Mesendoderm (in vitro differentiated cells): Measurements from ENCODE around the gene SEMA6C.

Source experiments
- DNase-seq: peaks from one replicate; pipeline ENCODE4 v3.0.0; 2013
- H2AK5ac ChIP-seq: 2 replicates; pipeline ENCODE4 v1.6.1; 2013; ENCODE audit warnings: low read length, inconsistent platforms
- H2BK120ac ChIP-seq: 2 replicates; pipeline ENCODE4 v1.6.1; 2013; ENCODE audit warnings: low read depth, mild to moderate bottlenecking, low read length, moderate library complexity, mixed read lengths
- H2BK15ac ChIP-seq: replicated peaks from 2 replicates; pipeline ENCODE4 v1.6.1; 2013; ENCODE audit warnings: low read depth, mild to moderate bottlenecking, moderate library complexity
- H2BK5ac ChIP-seq: 2 replicates; pipeline ENCODE4 v1.6.1; 2013; ENCODE audit warnings: low read length, inconsistent platforms
- H3K18ac ChIP-seq: 2 replicates; pipeline ENCODE4 v1.6.1; 2013; ENCODE audit warnings: mild to moderate bottlenecking, low read length, mixed read lengths
- H3K23ac ChIP-seq: one replicate; pipeline ENCODE4 v1.6.1; 2013; ENCODE audit warnings: low read length
- H3K27ac ChIP-seq: 2 replicates; pipeline ENCODE4 v1.5.1; 2013; ENCODE audit warnings: low read depth, mild to moderate bottlenecking, inconsistent platforms, low read length, moderate library complexity
- H3K27me3 ChIP-seq: 2 replicates; pipeline ENCODE4 v1.6.1; 2013; ENCODE audit warnings: low read length, control low read depth, mild to moderate bottlenecking, inconsistent platforms; ENCODE audit not compliant: insufficient read depth, poor library complexity
- H3K36me3 ChIP-seq: 2 replicates; pipeline ENCODE4 v1.6.1; 2013; ENCODE audit warnings: low read length, inconsistent platforms; ENCODE audit not compliant: control insufficient read depth, insufficient read depth
- H3K4ac ChIP-seq: one replicate; pipeline ENCODE4 v1.6.1; 2013; ENCODE audit warnings: low read depth, mild to moderate bottlenecking, low read length, moderate library complexity
- H3K4me1 ChIP-seq: 2 replicates; pipeline ENCODE4 v1.6.1; 2013; ENCODE audit warnings: low read depth, low read length, inconsistent platforms; ENCODE audit not compliant: control insufficient read depth
- H3K4me2 ChIP-seq: 2 replicates; pipeline ENCODE4 v1.6.1; 2013; ENCODE audit warnings: low read length
- H3K4me3 ChIP-seq: 2 replicates; pipeline ENCODE4 v1.5.1; 2013; ENCODE audit warnings: mild to moderate bottlenecking, low read length
- H3K56ac ChIP-seq: one replicate; pipeline ENCODE4 v1.6.1; 2013; ENCODE audit warnings: low read length
- H3K79me1 ChIP-seq: 2 replicates; pipeline ENCODE4 v1.6.1; 2013; ENCODE audit warnings: low read length, inconsistent platforms
- H3K79me2 ChIP-seq: 2 replicates; pipeline ENCODE4 v1.6.1; 2013; ENCODE audit warnings: mild to moderate bottlenecking, low read length; ENCODE audit not compliant: control insufficient read depth, insufficient read depth
- H3K9ac ChIP-seq: 2 replicates; pipeline ENCODE4 v1.6.1; 2013; ENCODE audit warnings: low read length, inconsistent platforms
- H4K5ac ChIP-seq: one replicate; pipeline ENCODE4 v1.6.1; 2013; ENCODE audit warnings: low read length
- H4K8ac ChIP-seq: one replicate; pipeline ENCODE4 v1.6.1; 2013; ENCODE audit warnings: low read depth, mild to moderate bottlenecking, control low read depth, low read length, moderate library complexity
- WGBS: extraction: QIAGEN DNeasy Blood & Tissue Kit; methylation state at CpG from one replicate; pipeline ENCODE4 v1.1.7; 2013; ENCODE audit warnings: low lambda C conversion rate, missing lambda C conversion rate; ENCODE audit not compliant: insufficient coverage; ENCODE audit errors: extremely low coverage; 5-methylcytosine and 5-hydroxymethylcytosine counted together

The SEMA6C gene

GRCh38 chr1:151165738-151166504 is 19.5 kb upstream of the SEMA6C start, which contains the start of the genes LYSMD1 and SCNM1:
LYSMD1 (minus strand) TSS chr1:151165902; CDS start chr1:151165258, 644 bp downstream.
SCNM1 (plus strand) TSS chr1:151166144; CDS start chr1:151166153, 9 bp downstream.
- H3K56ac ChIP-seq, result peak within 1 kb of the TSS; percentile 83
- no peaks in the 10 kb centered on the region for H3K36me3 ChIP-seq
- H2BK15ac ChIP-seq, result no peak within 1 kb of the TSS
- H3K27me3 ChIP-seq, result no peaks in the 10 kb centered on the region
- H3K27ac ChIP-seq, result peak within 1 kb of the TSS; percentile 39
- H3K4me3 ChIP-seq, result peak within 1 kb of the TSS; percentile 53
- peak; percentile 100 for DNase-seq
- no peak within 1 kb of the TSS for H4K5ac ChIP-seq
- H2BK5ac ChIP-seq, result no peak within 1 kb of the TSS
- peak within 1 kb of the TSS; percentile 94 for H3K4ac ChIP-seq
- peak within 1 kb of the TSS; percentile 44 for H4K8ac ChIP-seq
- no peaks in the 10 kb centered on the region for H3K79me1 ChIP-seq
- H3K4me2 ChIP-seq, result peak within 1 kb of the TSS; percentile 58
- H3K79me2 ChIP-seq, result no peaks in the 10 kb centered on the region
- H3K4me1 ChIP-seq, result no peaks in the 10 kb centered on the region
- no peak within 1 kb of the TSS for H2AK5ac ChIP-seq
- peak within 1 kb of the TSS; percentile 75 for H3K9ac ChIP-seq
- WGBS, result no CpG with 5 or more reads among the region's 38 CpGs
- no peak within 1 kb of the TSS for H2BK120ac ChIP-seq
- H3K23ac ChIP-seq, result no peak within 1 kb of the TSS
- H3K18ac ChIP-seq, result peak within 1 kb of the TSS; percentile 81

- peak overlapping the region; percentile 10 for H3K4ac ChIP-seq
- no peak overlapping the region for H2AK5ac ChIP-seq
- peak overlapping the region; percentile 72 for H3K9ac ChIP-seq
- peak overlapping the region; percentile 83 for H3K56ac ChIP-seq
- no peak overlapping the region for H2BK5ac ChIP-seq
- H3K79me2 ChIP-seq, result no peaks in the 10 kb centered on the region
- peak overlapping the region; percentile 39 for H3K27ac ChIP-seq
- H3K4me3 ChIP-seq, result peak overlapping the region; percentile 42
- no peak overlapping the region for H2BK120ac ChIP-seq
- H3K27me3 ChIP-seq, result no peaks in the 10 kb centered on the region
- no peak overlapping the region for H4K5ac ChIP-seq
- H4K8ac ChIP-seq, result peak overlapping the region; percentile 44
- no peaks in the 10 kb centered on the region for H3K36me3 ChIP-seq
- no peaks in the 10 kb centered on the region for H3K4me1 ChIP-seq
- peak; percentile 89 for DNase-seq
- peak overlapping the region; percentile 41 for H3K4me2 ChIP-seq
- WGBS, result no CpG with 5 or more reads among the region's 15 CpGs
- no peaks in the 10 kb centered on the region for H3K79me1 ChIP-seq
- peak overlapping the region; percentile 81 for H3K18ac ChIP-seq
- no peak overlapping the region for H2BK15ac ChIP-seq
- H3K23ac ChIP-seq, result no peak overlapping the region
Observed at GRCh38 chr1:151165281-151165737, 18.9 kb upstream of the SEMA6C start.

GRCh38 chr1:151164732-151165280 is 18.4 kb upstream of the SEMA6C start:
- WGBS, result no CpG with 5 or more reads among the region's 11 CpGs
- no peak for DNase-seq
- no peak overlapping the region for H2BK120ac ChIP-seq

GRCh38 chr1:151159373-151159772 is 12.9 kb upstream of the SEMA6C start:
- Histone ChIP-seq H2BK5ac (no peak overlapping the region), H3K4me1 (no peaks in the 10 kb centered on the region), H4K5ac (no peak overlapping the region), H3K27ac (no peak overlapping the region), H3K9ac (no peak overlapping the region), H3K18ac (no peak overlapping the region), H3K36me3 (no peaks in the 10 kb centered on the region), H3K4me2 (no peak overlapping the region), H3K4me3 (no peak overlapping the region), H3K27me3 (no peaks in the 10 kb centered on the region), H2AK5ac (no peak overlapping the region), H2BK15ac (no peak overlapping the region), H3K79me2 (no peaks in the 10 kb centered on the region), H2BK120ac (no peak overlapping the region), H3K56ac (no peak overlapping the region), H3K23ac (no peak overlapping the region), H3K79me1 (no peaks in the 10 kb centered on the region), H4K8ac (no peak overlapping the region), H3K4ac (no peak overlapping the region)
- no peak for DNase-seq

More at GRCh38 chr1:151164732-151165280, 18.4 kb upstream of the SEMA6C start:
- H4K5ac ChIP-seq, result no peak overlapping the region
- no peak overlapping the region for H2BK15ac ChIP-seq
- no peak overlapping the region for H3K4me3 ChIP-seq
- H3K9ac ChIP-seq, result peak overlapping the region; percentile 72
- no peaks in the 10 kb centered on the region for H3K36me3 ChIP-seq
- no peak overlapping the region for H2AK5ac ChIP-seq
- H3K79me1 ChIP-seq, result no peaks in the 10 kb centered on the region
- no peaks in the 10 kb centered on the region for H3K27me3 ChIP-seq
- H2BK5ac ChIP-seq, result no peak overlapping the region
- no peaks in the 10 kb centered on the region for H3K4me1 ChIP-seq
- H3K79me2 ChIP-seq, result no peaks in the 10 kb centered on the region
- no peak overlapping the region for H3K4ac ChIP-seq
- H3K27ac ChIP-seq, result no peak overlapping the region
- H4K8ac ChIP-seq, result no peak overlapping the region
- H3K18ac ChIP-seq, result no peak overlapping the region
- H3K56ac ChIP-seq, result peak overlapping the region; percentile 83
- H3K4me2 ChIP-seq, result peak overlapping the region; percentile 5
- no peak overlapping the region for H3K23ac ChIP-seq

- no peak overlapping the region for H2BK120ac ChIP-seq
- H2BK5ac ChIP-seq, result no peak overlapping the region
- no peak overlapping the region for H4K8ac ChIP-seq
- H2BK15ac ChIP-seq, result no peak overlapping the region
- H2AK5ac ChIP-seq, result no peak overlapping the region
- no peaks in the 10 kb centered on the region for H3K79me1 ChIP-seq
- no peak overlapping the region for H3K23ac ChIP-seq
- no peak overlapping the region for H4K5ac ChIP-seq
- no peak overlapping the region for H3K4me2 ChIP-seq
- DNase-seq, result peak; percentile 57
- H3K4me3 ChIP-seq, result no peak overlapping the region
- no peak overlapping the region for H3K4ac ChIP-seq
- H3K27ac ChIP-seq, result no peak overlapping the region
- no peaks in the 10 kb centered on the region for H3K4me1 ChIP-seq
- no peaks in the 10 kb centered on the region for H3K27me3 ChIP-seq
- H3K79me2 ChIP-seq, result no peaks in the 10 kb centered on the region
- no peaks in the 10 kb centered on the region for H3K36me3 ChIP-seq
- H3K56ac ChIP-seq, result no peak overlapping the region
- WGBS, result no CpG with 5 or more reads among the region's 22 CpGs
- no peak overlapping the region for H3K18ac ChIP-seq
- H3K9ac ChIP-seq, result no peak overlapping the region
Observed at GRCh38 chr1:151158751-151159251, 12.4 kb upstream of the SEMA6C start.
